Measurements from ENCODE around the gene NUP42. TPM values are rescaled to one million over a fixed set of nuclear protein-coding genes. Genes with fewer than 3 reads are reported as not detected.

The NUP42 gene, protein sequence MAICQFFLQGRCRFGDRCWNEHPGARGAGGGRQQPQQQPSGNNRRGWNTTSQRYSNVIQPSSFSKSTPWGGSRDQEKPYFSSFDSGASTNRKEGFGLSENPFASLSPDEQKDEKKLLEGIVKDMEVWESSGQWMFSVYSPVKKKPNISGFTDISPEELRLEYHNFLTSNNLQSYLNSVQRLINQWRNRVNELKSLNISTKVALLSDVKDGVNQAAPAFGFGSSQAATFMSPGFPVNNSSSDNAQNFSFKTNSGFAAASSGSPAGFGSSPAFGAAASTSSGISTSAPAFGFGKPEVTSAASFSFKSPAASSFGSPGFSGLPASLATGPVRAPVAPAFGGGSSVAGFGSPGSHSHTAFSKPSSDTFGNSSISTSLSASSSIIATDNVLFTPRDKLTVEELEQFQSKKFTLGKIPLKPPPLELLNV
- 43.0 TPM for polyA plus RNA-seq (2012; ENCODE audit: insufficient read depth, insufficient read length, low read depth)

DNA sequence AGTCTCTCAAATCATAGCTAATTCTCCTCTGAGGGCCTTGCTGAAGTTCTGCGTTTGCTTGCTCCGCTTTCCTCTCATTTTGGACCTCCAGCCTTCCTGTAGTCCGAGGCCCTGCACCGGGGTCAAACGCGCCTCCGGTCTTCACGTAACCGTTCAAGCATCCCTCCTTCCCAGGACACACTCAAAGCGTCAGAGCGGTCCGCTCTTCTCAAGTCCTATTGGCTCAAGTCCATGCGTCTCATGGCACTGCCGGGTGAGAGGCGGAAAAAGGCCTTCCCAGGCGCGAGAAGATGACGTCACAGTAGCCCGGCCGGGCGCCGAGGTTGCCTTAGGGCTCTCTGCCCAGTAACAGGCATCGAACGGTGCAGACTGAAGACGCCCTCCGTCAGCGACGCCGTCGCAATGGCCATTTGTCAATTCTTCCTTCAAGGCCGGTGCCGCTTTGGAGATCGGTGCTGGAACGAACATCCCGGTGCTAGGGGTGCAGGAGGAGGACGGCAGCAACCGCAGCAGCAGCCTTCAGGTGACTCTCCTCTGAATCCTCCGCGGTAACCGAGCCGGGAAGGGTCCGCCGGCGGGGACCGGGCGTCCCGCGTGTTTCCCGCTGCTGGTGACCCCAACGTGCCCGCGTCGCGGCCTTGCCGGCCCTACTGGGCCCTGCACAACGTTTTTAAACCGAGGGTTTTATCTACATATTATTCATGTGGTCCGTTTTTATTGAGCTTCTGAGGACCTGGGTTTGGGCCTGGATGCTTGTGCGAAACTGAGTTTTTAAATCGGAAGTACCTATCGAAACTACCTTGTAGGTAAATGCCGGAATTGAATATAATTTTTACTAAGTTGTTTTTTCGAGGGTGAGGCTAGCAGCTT lies at the start of gene NUP42:
Gene NUP42 (plus strand): TSS at position 365 of the 870 bp plus-strand sequence. CDS start 38 bp downstream, at position 403.
- peak; percentile 98 for DNase-seq
- Histone ChIP-seq H3K4me3 (ENCODE audit: low read depth, low read length) (peak within 1 kb of the TSS; percentile 75), H3K27me3 (no peaks in the 10 kb centered on the region), H3K9me3 (no peaks in the 10 kb centered on the region), H3K4me1 (no peaks in the 10 kb centered on the region; the same call in 1 of the 2 replicates), H3K36me3 (peaks cover 21% of the 10 kb centered on the region)
- TF ChIP-seq, protein P1, sequence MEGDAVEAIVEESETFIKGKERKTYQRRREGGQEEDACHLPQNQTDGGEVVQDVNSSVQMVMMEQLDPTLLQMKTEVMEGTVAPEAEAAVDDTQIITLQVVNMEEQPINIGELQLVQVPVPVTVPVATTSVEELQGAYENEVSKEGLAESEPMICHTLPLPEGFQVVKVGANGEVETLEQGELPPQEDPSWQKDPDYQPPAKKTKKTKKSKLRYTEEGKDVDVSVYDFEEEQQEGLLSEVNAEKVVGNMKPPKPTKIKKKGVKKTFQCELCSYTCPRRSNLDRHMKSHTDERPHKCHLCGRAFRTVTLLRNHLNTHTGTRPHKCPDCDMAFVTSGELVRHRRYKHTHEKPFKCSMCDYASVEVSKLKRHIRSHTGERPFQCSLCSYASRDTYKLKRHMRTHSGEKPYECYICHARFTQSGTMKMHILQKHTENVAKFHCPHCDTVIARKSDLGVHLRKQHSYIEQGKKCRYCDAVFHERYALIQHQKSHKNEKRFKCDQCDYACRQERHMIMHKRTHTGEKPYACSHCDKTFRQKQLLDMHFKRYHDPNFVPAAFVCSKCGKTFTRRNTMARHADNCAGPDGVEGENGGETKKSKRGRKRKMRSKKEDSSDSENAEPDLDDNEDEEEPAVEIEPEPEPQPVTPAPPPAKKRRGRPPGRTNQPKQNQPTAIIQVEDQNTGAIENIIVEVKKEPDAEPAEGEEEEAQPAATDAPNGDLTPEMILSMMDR (IDR thresholded peaks at IDR 0.05; ENCODE audit: low read depth, low read length), result no peak

DNA sequence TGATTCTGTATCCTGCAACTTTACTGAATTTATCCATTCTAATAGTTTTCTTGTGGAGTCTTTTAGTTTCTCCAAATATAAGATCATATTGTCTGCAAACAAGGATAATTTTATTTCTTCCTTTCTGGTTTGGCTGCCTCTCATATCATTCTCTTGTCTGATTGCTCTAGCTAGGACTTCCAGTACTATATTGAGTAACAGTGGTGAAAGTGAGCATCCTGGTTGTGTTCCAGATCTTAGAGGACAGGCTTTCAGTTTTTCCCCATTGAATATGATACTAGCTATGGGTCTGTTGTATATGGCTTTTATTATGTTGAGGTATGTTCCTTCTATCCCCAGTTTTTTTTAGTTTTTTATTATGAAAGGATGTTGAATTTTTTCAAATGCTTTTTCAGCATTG lies 48.1 kb upstream of the NUP42 start:
- TF ChIP-seq, protein P1 (IDR thresholded peaks at IDR 0.05; ENCODE audit: low read depth, low read length), result no peak
- Histone ChIP-seq H3K27me3 (no peaks in the 10 kb centered on the region), H3K4me1 (no peaks in the 10 kb centered on the region), H3K4me3 (ENCODE audit: low read depth, low read length) (no peak overlapping the region), H3K36me3 (no peaks in the 10 kb centered on the region), H3K9me3 (no peaks in the 10 kb centered on the region)
- DNase-seq, result no peak

DNA sequence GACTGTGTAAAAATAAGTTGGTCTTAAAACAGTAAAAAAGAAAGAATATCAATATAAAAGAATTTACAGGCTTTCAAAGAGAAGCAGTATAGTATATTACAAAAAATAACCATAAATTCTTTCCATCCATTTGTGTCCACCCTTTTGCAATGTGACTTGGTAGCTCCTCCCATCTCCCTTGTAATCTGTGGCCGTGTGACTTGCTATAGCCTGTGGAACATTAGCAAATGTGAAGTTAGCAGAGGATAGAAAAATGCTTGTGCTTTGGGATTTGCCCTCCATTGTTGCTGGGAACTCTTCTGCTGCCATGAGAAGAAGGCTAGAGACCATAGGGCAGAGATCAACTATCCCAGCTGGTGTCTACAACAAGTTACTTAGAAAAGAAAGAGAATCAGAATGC lies 46.1 kb upstream of the NUP42 start:
- Histone ChIP-seq H3K4me1 (no peaks in the 10 kb centered on the region), H3K36me3 (no peaks in the 10 kb centered on the region), H3K9me3 (no peaks in the 10 kb centered on the region), H3K4me3 (ENCODE audit: low read depth, low read length) (no peak overlapping the region), H3K27me3 (no peaks in the 10 kb centered on the region)
- DNase-seq, result no peak
- TF ChIP-seq, protein P1 (IDR thresholded peaks at IDR 0.05; ENCODE audit: low read depth, low read length), result no peak

GRCh38 chr7:23136216-23136615 lies 45.6 kb upstream of the NUP42 start:
- H3K4me3 ChIP-seq (ENCODE audit: low read depth, low read length), result no peak overlapping the region
- DNase-seq, result no peak
- H3K9me3 ChIP-seq, result no peaks in the 10 kb centered on the region
- no peaks in the 10 kb centered on the region for H3K27me3 ChIP-seq
- H3K4me1 ChIP-seq, result no peaks in the 10 kb centered on the region
- TF ChIP-seq, protein P1 (IDR thresholded peaks at IDR 0.05; ENCODE audit: low read depth, low read length), result no peak
- no peaks in the 10 kb centered on the region for H3K36me3 ChIP-seq

GRCh38 chr7:23157679-23158078 lies 24.2 kb upstream of the NUP42 start:
- DNase-seq, result no peak
- Histone ChIP-seq H3K36me3 (no peaks in the 10 kb centered on the region), H3K9me3 (no peaks in the 10 kb centered on the region), H3K4me3 (ENCODE audit: low read depth, low read length) (no peak overlapping the region), H3K4me1 (no peaks in the 10 kb centered on the region; the same call in 1 of the 2 replicates), H3K27me3 (no peaks in the 10 kb centered on the region)
- TF ChIP-seq, protein P1 (IDR thresholded peaks at IDR 0.05; ENCODE audit: low read depth, low read length), result no peak
